ENCODE results near the gene CRACR2A. TPM values are rescaled to one million over a fixed set of nuclear protein-coding genes. Genes with fewer than 3 reads are reported as not detected.

The CRACR2A gene
- total RNA-seq, 4 donors from 2014 or later = 2.2 to 11.8 (median 5.0) TPM

DNA sequence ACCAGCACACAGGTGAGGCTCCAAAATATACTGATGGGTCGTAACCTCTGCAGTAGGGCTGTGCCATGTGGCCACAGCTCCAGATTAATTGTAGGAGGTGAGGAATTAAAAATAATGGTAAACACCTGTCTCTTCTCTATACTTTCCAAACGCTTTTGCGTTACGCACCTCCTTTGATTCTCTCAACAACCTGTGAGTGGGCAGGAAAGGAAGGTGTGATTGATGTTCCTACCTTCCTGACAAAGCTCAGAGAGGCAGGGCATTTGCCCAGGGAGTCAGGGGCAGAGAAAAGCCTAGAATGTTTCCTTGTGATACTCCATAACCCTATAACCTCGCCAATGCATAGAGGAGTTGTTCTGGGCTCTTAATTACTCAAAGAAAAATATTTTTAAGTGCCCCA, 137.0 kb downstream of the CRACR2A start:
- TF ChIP-seq, protein P1, sequence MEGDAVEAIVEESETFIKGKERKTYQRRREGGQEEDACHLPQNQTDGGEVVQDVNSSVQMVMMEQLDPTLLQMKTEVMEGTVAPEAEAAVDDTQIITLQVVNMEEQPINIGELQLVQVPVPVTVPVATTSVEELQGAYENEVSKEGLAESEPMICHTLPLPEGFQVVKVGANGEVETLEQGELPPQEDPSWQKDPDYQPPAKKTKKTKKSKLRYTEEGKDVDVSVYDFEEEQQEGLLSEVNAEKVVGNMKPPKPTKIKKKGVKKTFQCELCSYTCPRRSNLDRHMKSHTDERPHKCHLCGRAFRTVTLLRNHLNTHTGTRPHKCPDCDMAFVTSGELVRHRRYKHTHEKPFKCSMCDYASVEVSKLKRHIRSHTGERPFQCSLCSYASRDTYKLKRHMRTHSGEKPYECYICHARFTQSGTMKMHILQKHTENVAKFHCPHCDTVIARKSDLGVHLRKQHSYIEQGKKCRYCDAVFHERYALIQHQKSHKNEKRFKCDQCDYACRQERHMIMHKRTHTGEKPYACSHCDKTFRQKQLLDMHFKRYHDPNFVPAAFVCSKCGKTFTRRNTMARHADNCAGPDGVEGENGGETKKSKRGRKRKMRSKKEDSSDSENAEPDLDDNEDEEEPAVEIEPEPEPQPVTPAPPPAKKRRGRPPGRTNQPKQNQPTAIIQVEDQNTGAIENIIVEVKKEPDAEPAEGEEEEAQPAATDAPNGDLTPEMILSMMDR (IDR thresholded peaks at IDR 0.05) = no peak
- ATAC-seq (ENCODE audit: low FRiP score) (no peak), DNase-seq (ENCODE audit: low spot score) (no peak)

DNA sequence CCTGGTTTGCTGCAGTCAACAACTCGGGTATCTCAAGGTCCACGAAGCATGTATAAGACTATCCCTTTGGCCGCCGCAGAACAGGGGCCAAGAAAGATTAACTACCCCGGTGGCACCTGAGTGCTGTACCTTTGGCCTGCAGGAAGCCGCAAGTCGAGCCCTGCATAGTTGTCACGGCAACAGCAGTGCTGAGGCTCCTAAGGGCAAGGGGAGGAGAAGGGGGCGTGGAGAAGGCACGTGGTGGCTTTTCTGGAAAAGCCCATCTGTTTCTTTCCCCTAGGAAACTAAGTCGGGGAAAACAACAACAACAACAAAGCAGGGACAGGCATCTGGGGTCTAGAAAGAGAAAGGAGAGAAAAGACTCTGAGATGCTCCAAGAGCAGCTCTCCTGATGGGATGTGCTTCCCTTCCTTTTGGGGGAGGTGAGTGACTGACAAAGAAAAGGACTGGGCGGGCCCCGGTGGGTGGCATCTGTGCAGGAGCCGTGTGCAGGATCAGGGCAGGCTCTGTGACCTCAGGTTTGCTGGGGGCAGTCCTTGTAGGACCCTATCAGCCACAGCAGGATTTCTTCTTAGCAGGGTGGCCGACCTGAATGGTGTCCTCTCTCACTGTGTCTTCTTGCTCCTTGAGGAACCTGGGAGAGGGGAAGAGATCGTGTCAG, 138.0 kb downstream of the CRACR2A start:
- ATAC-seq (ENCODE audit: low FRiP score) = no peak
- TF ChIP-seq, protein P1 (IDR thresholded peaks at IDR 0.05) = no peak
- DNase-seq (ENCODE audit: low spot score) = no peak

DNA sequence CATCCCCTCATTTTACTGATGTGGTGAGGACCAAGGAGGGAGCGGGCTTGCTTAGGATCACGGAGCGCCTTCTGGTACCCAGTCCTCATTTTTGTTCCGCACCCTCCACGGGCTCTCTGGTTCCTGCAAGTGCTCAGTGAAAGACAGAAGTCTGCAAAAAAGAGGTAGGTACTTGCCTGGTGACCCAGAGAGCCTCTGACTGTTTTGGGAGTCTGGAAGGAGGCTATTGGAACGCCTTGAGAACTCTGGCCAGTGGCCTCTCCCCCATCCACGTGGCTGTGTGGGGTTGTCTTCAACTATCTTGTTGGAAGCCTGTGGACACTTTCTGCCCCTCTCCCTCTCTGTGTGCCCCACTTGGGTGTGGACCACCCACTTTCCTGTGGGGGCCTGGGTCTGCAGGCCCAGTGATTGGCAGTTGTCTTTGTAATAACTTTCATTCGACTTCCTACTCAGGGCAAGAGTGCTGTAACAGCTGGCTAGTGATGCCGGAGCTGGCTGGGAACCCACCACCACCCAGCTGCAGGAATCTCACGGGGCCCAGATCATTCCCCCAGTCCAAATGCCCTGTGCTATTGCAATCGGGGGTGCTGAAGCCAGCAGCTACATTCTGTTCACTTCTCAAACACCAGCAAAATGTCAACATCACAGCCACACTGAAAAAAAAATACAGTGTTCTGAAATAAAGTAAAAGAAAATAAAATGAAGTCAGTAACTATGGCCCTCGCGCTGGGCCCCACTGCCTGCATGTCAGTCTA, 139.1 kb downstream of the CRACR2A start:
- ATAC-seq (ENCODE audit: low FRiP score) = no peak
- DNase-seq (ENCODE audit: low spot score) = no peak
- TF ChIP-seq, protein P1 (IDR thresholded peaks at IDR 0.05) = no peak

DNA sequence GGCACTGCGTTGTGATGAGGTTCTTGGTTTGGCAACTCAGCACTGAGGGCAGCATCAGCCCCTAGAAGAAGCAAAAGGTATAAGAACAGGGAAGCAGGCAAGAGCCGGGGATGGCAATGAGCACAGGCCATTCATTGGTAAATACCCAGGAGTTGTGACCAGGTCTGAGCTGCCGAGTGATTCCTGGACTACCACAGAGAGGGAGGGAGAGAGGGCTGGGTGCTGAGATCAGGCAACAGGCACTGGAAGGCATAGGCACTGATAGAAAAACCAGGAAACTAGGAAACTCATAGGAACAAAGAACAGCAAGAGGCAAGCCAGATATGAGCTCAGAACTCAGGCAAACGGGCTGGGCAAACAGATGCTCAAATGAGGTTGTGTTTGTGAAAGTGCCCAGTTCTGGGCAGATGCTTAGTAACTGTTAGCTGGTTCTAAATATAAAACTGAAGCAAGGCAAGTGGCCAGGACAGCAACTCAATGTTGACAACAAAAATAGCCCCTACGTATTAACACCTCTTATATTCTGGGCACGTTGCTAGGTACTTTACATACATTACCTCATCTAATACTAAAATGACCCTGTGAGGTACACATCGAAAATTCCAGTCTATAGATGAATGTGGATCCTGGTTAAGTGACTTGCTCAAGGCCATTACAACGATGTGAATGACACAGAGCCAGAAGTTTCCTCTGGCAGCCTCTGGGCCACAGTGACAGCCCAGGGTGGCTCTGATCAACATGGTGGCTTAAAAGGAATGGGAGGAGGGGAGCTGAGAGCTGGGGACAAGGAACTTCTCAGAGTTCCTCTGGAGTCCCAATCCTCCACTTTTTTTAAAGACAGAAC, 140.8 kb downstream of the CRACR2A start:
- TF ChIP-seq, protein P1 (IDR thresholded peaks at IDR 0.05) = no peak

DNA sequence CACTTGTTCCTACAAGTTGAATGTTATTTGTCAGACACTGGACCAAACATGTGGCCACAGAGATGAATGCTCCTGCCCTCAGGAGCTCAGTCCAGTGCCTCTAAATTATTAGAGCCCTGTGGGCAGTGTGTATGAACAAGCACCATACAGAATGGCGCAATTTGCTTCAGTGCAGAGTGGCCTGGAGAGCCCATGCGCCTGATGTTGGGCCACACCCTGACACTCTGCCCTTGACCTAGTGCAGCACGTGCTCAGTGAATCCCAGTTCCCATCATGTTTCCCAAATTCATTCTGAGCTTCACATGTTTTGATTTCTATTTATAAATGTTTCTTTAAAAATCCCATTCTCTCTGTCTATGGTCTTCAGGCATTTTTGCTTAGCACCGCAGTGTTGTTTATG, 145.1 kb downstream of the CRACR2A start:
- DNase-seq (ENCODE audit: low spot score) = no peak
- TF ChIP-seq, protein P1 (IDR thresholded peaks at IDR 0.05) = no peak
- no peak for ATAC-seq (ENCODE audit: low FRiP score)

More for the DNA sequence above, 140.8 kb downstream of the CRACR2A start:
- ATAC-seq (ENCODE audit: low FRiP score) (no peak), DNase-seq (ENCODE audit: low spot score) (no peak)

DNA sequence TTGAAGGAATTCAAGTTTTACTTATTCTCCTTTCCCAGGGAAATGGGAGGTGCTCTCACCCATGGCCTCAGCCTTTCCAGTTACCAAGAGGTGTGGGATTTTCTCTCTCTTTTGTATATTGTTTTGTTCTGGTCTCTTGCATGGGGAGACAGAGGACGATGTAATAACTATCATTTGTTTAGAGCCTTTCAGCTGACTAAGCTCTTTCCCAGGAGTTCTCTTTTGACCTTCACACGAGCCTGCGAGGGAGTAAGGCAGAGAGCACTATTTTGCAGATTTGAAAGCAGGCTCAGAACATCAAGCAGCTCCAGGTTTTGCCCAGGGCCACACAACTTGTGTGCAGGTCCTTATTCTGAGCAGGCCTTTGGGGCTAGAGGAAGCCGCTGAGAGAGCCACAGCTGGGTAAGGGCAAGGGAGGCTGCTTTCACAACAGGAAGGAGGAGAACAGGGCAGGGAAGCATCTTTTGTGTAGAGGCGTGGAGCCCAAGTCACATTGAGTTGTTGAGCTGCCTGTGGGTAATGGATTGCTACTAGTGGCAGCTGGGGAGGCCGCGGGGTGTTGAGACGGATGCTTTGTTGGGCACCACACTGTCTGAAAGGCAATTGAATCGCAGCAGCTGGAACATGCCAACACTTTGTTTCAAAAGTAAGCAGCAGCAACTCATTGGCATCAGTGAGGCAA, 145.7 kb downstream of the CRACR2A start:
- ATAC-seq (ENCODE audit: low FRiP score) = no peak
- TF ChIP-seq, protein P1 (IDR thresholded peaks at IDR 0.05) = no peak
- no peak for DNase-seq (ENCODE audit: low spot score)

All from omental fat pad (tissue), 4 donors.